ENCODE data around the gene CARMIL1.

CARMIL1 gene

GRCh38 chr6:25278914-25279747 lies at the start of gene CARMIL1:
Gene CARMIL1 (plus strand): TSS chr6:25279374. CDS start chr6:25279796, 422 bp downstream.
- peak; percentile 86 for DNase-seq

DNA sequence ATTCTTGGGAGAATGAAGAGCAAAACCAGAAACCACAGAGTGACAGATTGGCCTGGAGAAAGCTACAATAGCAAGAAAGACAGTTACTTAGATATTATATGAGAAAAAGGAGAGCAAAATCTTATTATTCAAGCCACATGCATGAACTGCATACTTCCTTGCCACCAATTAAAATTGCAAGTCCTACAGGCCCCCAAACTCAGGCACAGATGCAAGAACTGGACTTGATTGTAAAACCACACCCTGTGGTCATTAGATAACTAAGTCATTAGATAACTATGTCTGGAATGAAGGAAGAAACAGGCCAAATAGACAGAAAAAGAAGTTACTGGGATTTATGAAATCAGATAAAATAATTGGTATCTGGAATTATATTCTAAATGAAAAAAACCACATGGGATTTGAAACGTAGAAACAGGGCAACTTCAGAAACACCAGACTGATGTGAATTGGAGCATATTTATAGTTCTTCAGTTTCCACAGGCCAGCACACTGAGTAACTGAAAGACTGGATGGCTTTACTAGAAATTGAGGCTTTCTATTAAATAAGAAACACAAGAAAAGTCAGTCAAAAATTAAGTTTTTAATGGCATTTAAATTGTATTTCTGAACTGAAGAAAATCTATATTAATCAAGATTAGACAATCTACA lies 49.4 kb upstream of the CARMIL1 start:
- no peak for DNase-seq

- no peak for DNase-seq
Measured at GRCh38 chr6:25232479-25232878, 46.7 kb upstream of the CARMIL1 start.

DNA sequence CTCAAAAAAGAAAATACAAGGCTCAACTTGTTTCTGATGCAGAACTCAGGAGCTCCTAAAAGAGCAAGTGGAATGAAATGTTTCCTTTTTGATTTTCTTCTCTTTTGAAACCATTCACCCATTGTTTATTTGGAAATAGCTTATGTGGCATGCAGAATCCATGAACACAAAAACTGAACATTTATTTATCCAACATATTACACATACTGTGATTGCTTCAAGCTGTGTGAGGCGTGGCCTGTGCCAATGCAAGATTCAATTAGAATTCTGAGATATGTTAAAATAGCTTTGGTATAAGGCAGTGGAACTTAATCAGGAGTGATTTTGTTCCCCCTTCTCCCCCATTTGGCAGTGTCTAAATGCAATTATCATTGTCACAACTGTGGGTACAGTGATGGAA lies 45.9 kb upstream of the CARMIL1 start:
- no peak for DNase-seq

- no peak for DNase-seq
Measured at GRCh38 chr6:25237579-25237978, 41.6 kb upstream of the CARMIL1 start.

DNA sequence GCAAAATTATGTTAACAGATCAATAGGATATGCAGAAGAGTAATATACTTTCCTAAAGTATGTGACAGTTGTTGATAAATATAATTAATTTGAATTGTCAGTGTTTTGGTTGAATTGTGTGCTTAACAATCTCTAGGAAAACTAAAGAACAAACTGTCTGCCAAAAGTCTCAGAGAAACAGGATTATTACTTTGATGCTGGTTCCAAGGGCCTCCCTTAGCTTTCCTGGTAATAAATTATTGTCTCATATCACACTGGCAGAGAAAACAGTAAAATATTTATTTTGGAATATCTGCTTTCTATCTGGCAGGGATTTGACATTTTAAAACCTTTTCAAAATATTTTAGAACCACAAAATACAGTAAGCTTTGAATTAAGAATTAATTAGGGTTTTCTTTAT lies 40.1 kb upstream of the CARMIL1 start:
- no peak for DNase-seq

DNA sequence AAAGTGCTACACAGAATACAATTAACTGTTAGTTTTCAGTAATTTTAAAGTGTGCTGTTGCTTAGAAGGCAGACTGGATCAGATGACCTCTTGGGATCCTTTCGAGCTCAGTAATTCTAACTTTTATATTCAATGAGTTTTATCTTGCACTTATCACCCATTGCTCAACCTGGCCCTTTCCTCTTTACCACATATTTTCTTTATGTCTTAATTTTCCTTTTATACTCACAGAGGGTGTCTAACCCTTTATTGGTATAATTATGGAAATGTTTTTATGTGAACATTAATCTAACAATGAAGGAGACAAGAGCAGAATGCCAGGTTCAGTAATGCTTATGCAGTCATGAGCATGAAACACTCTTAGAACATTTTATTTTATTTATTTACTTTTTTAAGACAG lies 39.7 kb upstream of the CARMIL1 start:
- DNase-seq, result no peak

- DNase-seq, result no peak
Measured at GRCh38 chr6:25242567-25242966, 36.6 kb upstream of the CARMIL1 start.

GRCh38 chr6:25244865-25245264 lies 34.3 kb upstream of the CARMIL1 start:
- no peak for DNase-seq

- no peak for DNase-seq
Measured at GRCh38 chr6:25248123-25248522, 31.1 kb upstream of the CARMIL1 start.

DNA sequence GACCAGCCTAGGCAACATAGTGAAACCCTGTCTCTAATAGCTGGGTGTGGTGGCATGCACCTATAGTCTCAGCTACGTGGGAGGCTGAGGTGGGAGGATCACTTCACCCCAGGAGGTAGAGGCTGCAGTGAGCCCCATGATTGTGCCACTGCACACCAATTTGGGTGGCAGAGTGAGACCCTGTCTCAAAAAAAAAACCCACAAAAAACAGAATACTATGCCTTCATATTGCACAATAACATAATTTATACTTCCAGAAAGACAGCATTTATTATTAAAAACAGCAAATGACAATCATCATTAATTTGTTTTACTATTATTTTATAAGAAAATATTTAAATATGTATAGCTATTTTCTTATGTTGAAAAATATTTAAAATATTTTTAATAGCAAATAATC lies 30.0 kb upstream of the CARMIL1 start:
- DNase-seq, result no peak

DNA sequence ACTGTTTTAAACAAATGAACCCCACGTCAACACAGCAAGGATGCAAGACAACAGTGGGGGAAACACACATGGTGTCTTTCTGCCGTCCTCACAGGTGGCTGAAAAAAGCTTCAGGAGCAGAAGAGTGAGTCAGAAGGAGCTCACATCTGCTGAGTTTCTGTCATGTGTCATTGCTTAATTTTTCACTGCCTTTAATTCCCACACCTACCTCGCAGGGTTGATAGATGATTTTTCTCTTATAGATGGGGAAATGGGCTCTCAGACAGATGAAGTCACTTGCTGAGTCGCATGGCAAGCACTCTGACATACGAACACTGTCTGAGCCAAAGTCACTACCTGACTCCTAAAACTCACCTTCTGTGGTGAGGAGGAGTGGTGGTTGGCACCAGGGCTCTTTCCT lies 28.3 kb upstream of the CARMIL1 start:
- peak; percentile 52 for DNase-seq

DNA sequence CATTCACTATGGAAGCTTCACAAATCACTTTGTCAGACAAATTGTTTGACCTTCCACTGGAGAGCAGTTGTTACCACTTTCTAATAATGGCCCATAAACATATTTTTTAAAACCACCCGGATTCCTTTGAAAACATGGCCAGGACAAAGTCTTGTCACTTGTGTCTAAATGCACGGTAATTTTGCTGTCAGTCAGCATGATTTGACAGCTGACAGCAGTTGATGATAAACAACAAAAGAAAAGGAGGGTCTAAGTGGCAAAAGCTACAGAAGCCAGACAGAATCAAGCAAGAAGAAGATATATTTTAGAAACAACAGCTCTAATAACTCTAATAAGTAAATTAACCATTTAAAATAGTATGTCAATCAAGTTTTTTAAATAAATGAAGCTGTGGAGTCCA lies 27.7 kb upstream of the CARMIL1 start:
- no peak for DNase-seq

GRCh38 chr6:25253351-25253750 lies 25.8 kb upstream of the CARMIL1 start:
- no peak for DNase-seq

DNA sequence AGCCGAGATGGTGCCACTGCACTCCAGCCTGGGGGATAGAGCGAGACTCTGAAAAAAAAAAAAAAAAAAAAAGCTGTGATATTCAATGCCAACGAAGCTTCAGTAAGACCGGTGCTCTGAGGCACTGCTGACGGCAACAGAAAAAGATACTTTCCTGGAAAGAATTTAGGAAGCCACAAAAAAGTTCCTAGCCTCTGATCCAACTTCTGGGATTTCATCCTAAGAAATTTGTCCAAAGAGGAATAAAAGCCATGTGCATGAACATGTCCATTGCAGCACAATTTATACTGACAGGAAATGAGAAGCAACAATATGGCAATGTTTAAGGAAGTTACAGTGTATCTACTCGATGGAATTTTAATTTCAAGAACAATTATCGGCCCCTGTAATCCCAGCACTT lies 24.5 kb upstream of the CARMIL1 start:
- no peak for DNase-seq

DNA sequence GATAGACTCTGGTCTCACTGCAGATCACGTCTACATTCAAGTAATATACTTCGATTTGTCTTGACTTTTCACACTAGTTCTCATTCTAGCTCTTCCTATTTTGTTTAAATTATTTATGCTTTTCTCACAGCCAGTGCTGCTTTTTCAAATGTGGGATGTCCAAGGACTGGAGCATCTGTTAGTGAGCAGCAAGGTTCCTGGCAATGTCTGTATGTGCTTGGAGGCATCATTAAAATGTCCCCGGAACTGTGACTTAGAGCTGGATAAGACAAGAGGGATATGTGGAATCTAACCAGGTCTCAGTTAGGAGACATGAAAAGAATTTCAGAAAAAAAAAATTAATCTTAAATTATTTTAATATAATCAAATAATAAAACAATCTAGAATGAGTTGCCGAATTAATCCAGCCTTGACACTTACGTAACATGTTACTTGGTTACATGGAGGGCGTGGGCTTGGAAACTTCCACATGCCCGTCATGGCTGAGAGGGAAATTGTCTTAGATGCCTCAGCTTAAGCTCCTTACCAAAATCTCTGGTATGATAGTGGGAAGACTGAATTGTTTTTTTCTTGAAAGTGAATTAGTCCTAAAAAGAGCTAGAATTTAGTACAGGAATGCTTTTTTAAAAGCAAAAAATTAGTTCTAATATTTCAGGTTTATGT lies 21.4 kb upstream of the CARMIL1 start:
- no peak for DNase-seq

- DNase-seq, result no peak
Measured at GRCh38 chr6:25259756-25260155, 19.4 kb upstream of the CARMIL1 start.

GRCh38 chr6:25263657-25264056 lies 15.5 kb upstream of the CARMIL1 start:
- DNase-seq, result no peak

DNA sequence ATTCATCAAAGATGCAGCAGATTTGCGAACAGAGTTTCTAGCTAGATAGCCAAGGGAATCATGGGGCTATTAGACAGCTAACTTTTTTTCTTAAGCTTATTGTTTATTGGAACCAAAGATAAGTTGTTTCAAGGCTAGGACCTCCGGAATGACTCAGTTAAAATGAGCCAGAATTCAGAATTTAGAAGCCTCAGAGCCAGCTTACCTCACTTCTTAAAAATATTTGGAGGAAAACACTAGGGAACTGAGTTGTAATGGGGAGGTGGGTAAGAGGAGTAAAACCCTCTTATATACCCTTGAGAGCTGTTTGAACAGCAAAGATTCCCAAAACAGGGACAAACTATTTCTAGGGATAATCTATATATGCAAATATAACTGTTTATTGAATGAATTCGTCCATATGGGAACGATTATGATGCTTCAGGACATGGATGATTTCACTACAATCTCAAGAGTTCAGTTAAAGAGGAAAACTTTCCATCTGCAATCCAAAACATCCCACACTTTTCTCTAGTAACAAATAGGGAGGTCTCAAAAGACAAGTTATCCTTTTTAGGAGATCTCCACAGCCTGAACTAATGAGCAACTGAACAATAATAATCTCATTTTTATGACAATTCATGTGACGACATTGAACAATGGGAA lies 12.6 kb upstream of the CARMIL1 start:
- DNase-seq, result no peak

GRCh38 chr6:25267662-25268061 lies 11.5 kb upstream of the CARMIL1 start:
- no peak for DNase-seq

DNA sequence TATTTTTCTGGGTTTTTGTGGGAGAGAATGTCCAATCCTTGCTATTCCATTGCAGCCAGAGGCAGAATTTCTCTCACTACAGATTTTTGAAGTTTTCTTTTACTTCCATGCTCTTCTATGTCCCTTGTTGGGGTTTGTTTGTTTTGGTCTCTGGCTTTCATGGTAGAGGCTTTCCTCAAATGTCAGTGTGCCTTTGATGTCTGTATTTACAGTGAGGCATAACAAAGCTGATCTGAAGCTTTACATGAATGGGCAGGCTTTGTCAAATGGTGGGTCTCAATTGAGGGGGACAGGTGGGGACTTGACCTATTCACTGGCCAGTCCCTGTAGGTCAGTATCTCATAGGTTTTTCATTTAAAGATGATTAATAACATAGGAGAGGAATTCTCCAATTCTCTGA lies 8.6 kb upstream of the CARMIL1 start:
- DNase-seq, result no peak

DNA sequence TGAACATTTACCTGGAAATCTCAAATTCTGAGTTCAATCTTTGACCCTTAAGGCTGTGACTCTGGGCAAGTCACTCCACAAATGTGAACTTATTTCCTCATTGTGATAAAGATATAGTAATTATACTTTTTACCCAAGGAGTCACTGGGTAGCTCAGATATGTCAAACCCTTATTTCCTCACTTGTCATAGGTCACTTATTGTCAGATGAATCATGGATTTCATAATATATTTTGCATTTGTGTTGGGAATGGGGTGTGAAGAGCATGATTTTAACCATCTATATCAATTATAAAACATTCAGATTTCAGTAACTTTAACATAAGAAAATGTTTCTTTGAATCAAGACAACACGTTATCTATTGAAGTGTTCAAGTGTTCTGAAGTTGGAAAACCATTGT lies 3.7 kb upstream of the CARMIL1 start:
- DNase-seq, result no peak

- no peak for DNase-seq
Measured at GRCh38 chr6:25277386-25277785, 1.8 kb upstream of the CARMIL1 start.

- DNase-seq, result no peak
Measured at GRCh38 chr6:25277857-25278256, 1.3 kb upstream of the CARMIL1 start.
